GM23338 (cell line): ENCODE measurements around the gene KIF17.

Source experiments
- CTCF ChIP-seq, 2 experiments: fragments of 200-600 bp in 1 of 2; sonication (generic) in 1 of 2; conservative IDR thresholded peaks; 2 replicates each; pipeline versions ENCODE4 v1.5.1 to v1.6.1; 2016 to 2017; ENCODE audit warnings: antibody characterized with exemption in 2 of 2, low read depth in 2 of 2, mild to moderate bottlenecking in 2 of 2, moderate library complexity in 1 of 2
- EZH2 ChIP-seq: fragments of 200-600 bp; sonication (generic); IDR thresholded peaks from one replicate; pipeline ENCODE4 v1.8.0; 2017; ENCODE audit warnings: antibody characterized with exemption, mild to moderate bottlenecking, low read depth; ENCODE audit not compliant: unreplicated experiment
- NANOG ChIP-seq: IDR thresholded peaks from 2 replicates; pipeline ENCODE4 v1.6.1; 2016; ENCODE audit warnings: antibody characterized with exemption, borderline replicate concordance
- POLR2AphosphoS5 ChIP-seq: IDR thresholded peaks from 2 replicates; pipeline ENCODE4 v1.6.1; 2016; ENCODE audit warnings: antibody characterized with exemption, low read depth
- REST ChIP-seq: IDR thresholded peaks from one replicate; pipeline ENCODE4 v1.6.1; 2018; ENCODE audit warnings: antibody characterized with exemption; ENCODE audit not compliant: unreplicated experiment
- ZNF114 ChIP-seq: fragments of 250-450 bp; sonication (Bioruptor Pico); IDR thresholded peaks from 2 replicates; pipeline ENCODE4 v1.5.0; 2020; ENCODE audit warnings: mild to moderate bottlenecking, moderate library complexity

DNA sequence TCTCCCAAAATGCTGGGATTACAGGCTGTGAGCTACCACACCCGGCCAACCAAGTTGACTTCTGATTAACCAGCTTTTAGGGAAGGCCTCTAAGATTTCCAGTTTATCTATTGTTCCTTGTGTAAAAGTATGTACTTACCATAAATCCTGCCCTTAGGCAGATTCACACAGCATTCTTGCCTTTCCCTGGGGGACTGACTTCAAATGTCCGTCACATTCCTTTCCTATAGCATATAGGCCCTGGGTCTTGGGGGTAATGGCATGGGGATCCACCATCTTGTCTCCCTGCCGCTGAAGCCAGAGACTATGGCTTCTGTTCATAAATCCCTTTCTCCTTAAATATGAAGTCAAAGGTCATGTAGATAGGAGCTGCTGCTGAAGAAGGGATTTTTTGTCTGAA is 85.4 kb downstream of the KIF17 start:
- TF ChIP-seq CTCF (conservative IDR thresholded peaks at IDR 0.05; ENCODE audit: low read depth in 2 of 2) (no peak), EZH2 (no peak), POLR2AphosphoS5 (no peak), ZNF114 (CRISPR knock-in tag) (no peak), REST (no peak), NANOG (no peak)
